Natural killer cell treated with Interleukin-12 subunit alpha and Interleukin-12 subunit beta and Interleukin-15 and Interleukin-18, amount 100 ng/mL, for 72 hours (primary cell): ENCODE results near the gene EPHB3. TPM values are rescaled to one million over a fixed set of nuclear protein-coding genes. Genes with fewer than 3 reads are reported as not detected.

Experiments
- ATAC-seq, 2 donors: fragments of 150-1000 bp; cut with Tn5 transposase in 1 of 2; sonication (Bioruptor Pico), chemical (Tn5 transposase) in 1 of 2; 2 replicates each; pipeline ENCODE4 v1.10.0; 2021
- DNase-seq: peaks from one replicate; pipeline ENCODE4 v3.0.0; 2022; ENCODE audit warnings: low spot score
- H3K27ac Mint-ChIP-seq, 2 donors: 1 replicate in 1 of 2; 2 replicates in 1 of 2; pipeline ENCODE4 v1.8.0; 2022; ENCODE audit warnings: mixed read lengths in 2 of 2, mild to moderate bottlenecking in 1 of 2, moderate library complexity in 1 of 2
- H3K27me3 Mint-ChIP-seq, 2 donors: 1 replicate in 1 of 2; 2 replicates in 1 of 2; pipeline ENCODE4 v1.8.0; 2022; ENCODE audit warnings: mixed read lengths in 2 of 2
- H3K36me3 Mint-ChIP-seq: one replicate; pipeline ENCODE4 v1.8.0; 2022; ENCODE audit warnings: mixed read lengths
- H3K4me1 Mint-ChIP-seq, 2 donors: 1 replicate in 1 of 2; 2 replicates in 1 of 2; pipeline ENCODE4 v1.8.0; 2022; ENCODE audit warnings: low read depth in 2 of 2, mixed read lengths in 2 of 2, mild to moderate bottlenecking in 1 of 2
- H3K4me3 Mint-ChIP-seq: one replicate; pipeline ENCODE4 v1.8.0; 2022; ENCODE audit warnings: mixed read lengths
- H3K9me3 Mint-ChIP-seq: 2 replicates; pipeline ENCODE4 v1.8.0; 2022; ENCODE audit warnings: mixed read lengths
- total RNA-seq, 2 donors: library from RNA; stranded (reverse); gene quantifications; one replicate each; pipeline ENCODE4 v1.2.3, GENCODE V29; 2022

The EPHB3 gene
- total RNA-seq, 2 donors from 2014 or later = not detected

DNA sequence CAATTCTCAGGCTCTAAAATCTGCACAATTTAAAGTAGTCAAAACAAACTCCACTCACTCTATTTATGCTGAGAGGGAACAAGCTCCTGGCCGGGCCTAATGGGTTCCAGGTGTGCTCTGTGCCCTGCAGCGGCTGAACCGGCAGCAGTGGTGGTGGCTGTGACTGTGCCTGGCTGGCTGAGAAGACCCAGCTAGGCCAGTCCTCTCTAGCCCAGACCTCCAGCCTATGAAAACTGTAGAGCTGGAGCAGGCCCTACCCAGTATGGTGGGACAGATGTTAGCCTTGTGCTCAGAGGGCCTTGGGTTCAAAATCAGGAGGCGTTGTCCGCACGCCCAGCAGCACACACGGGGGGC is 37.0 kb downstream of the EPHB3 start:
- peak in 1 of 2 donors; percentile 46 for ATAC-seq
- H3K27ac Mint-ChIP-seq = no peak overlapping the region
- H3K4me1 Mint-ChIP-seq = peaks cover 8 to 11% of the 10 kb centered on the region in 2 donors
- no peaks in the 10 kb centered on the region for H3K36me3 Mint-ChIP-seq
- peaks cover 25 to 30% of the 10 kb centered on the region in 2 donors for H3K27me3 Mint-ChIP-seq
- DNase-seq = no peak
- H3K9me3 Mint-ChIP-seq = no peaks in the 10 kb centered on the region
- H3K4me3 Mint-ChIP-seq = no peak overlapping the region

DNA sequence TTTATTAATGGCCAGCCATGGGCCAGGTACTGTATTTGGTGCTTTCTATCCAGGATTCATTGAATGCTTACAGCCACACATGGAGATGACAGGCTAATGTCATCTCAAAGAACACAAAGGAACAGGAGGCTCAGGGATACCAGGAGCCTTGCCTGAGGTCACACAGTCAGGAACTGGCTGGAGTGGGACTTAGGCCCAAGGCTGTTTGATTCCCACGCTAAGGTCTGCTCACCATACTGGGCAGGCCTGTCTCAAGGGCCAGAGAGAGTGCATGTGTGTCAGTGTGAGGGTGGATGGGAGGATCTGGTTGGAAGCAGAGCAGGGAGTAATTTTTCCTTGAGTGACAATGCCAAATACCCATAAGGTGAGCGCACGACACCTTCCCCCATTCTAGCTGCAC is 37.6 kb downstream of the EPHB3 start:
- Mint-ChIP-seq H3K27ac (no peak overlapping the region), H3K27me3 (peaks cover 28 to 33% of the 10 kb centered on the region in 2 donors), H3K4me1 (peaks cover 8 to 15% of the 10 kb centered on the region in 2 donors), H3K36me3 (no peaks in the 10 kb centered on the region), H3K4me3 (no peak overlapping the region), H3K9me3 (no peaks in the 10 kb centered on the region)
- DNase-seq (no peak), ATAC-seq (no peak)

DNA sequence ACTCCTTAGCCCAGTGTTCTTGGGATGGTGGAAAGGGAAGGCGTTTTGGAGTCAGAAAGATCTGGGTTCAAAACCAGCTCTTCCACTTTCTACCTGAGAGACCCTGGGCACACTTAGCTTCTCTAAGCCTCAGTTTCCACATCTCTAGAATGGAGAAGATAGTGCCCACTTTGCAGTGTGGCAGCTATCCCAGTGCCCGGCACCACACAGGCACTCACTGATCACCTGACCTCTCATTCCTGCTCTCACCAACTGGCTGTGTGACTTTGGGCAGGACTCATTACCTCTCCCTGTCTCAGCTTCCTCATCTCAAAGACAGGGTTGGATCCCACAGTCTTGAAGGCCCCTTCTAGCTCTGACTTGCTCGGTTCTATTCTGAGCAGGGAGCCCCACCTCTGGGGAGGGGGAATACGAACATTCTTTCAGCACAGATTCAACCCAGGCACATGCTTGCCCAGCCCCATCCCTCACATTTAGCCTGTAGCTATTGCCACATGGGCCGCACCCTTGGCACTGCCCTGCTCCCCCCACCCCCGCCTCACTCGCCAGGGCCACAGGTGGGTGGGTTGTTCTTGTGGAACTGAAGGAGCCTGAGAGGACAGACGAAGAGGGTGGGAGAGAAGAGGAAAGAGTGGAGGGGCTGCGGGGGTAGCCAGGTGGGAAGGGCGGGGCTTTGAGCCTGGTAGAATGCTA is 39.2 kb downstream of the EPHB3 start:
- DNase-seq (peak; percentile 22), ATAC-seq (no peak)
- Mint-ChIP-seq H3K27ac (no peak overlapping the region), H3K36me3 (no peaks in the 10 kb centered on the region), H3K4me1 (peaks cover 8 to 23% of the 10 kb centered on the region in 2 donors), H3K27me3 (peaks cover 38 to 48% of the 10 kb centered on the region in 2 donors), H3K4me3 (no peak overlapping the region), H3K9me3 (no peaks in the 10 kb centered on the region)

DNA sequence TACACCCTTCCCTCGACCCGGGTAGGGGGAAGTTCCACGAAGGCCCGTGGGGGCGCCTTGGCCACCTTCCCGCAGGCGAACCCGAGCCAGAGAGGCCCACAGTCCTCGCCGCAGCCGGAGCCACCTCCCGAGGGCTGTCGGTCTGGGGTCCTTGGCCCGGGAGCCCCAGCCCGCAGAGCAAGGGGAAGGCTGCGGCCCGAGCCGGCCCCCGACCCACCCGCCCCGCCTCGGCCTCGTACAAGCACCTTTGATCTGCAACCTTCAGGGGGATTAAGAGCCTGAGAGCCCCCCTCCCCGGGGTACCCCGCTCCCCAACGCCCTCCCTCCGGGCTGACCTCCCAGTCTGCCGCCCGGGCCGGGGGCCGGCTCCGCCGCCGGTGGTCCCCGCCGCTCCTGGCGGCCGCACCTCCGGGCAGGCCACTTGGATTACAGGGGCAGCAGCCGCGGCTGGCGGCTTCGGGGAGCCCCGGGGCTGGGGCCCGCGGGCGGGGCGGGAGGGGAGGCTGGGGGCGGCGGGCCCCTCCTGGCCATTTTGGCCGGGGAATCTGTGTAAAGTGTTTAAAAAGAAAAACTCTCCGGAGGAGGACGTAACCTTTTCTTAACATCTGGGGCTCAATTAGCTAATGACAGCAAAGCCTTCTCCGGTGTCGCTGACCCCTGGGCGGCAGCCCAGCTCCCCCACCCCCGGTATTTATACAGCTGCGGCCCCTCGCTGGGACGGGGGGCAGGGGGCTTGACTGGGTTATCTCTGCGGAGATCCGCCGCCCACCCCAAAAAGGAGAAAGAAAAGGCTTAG is 40.2 kb downstream of the EPHB3 start:
- H3K36me3 Mint-ChIP-seq = no peaks in the 10 kb centered on the region
- no peak for ATAC-seq
- H3K4me3 Mint-ChIP-seq = no peak overlapping the region
- H3K4me1 Mint-ChIP-seq = peaks cover 11 to 26% of the 10 kb centered on the region in 2 donors
- H3K27ac Mint-ChIP-seq = no peak overlapping the region
- DNase-seq = peak; percentile 57
- H3K27me3 Mint-ChIP-seq = peaks cover 41 to 56% of the 10 kb centered on the region in 2 donors
- no peaks in the 10 kb centered on the region for H3K9me3 Mint-ChIP-seq

DNA sequence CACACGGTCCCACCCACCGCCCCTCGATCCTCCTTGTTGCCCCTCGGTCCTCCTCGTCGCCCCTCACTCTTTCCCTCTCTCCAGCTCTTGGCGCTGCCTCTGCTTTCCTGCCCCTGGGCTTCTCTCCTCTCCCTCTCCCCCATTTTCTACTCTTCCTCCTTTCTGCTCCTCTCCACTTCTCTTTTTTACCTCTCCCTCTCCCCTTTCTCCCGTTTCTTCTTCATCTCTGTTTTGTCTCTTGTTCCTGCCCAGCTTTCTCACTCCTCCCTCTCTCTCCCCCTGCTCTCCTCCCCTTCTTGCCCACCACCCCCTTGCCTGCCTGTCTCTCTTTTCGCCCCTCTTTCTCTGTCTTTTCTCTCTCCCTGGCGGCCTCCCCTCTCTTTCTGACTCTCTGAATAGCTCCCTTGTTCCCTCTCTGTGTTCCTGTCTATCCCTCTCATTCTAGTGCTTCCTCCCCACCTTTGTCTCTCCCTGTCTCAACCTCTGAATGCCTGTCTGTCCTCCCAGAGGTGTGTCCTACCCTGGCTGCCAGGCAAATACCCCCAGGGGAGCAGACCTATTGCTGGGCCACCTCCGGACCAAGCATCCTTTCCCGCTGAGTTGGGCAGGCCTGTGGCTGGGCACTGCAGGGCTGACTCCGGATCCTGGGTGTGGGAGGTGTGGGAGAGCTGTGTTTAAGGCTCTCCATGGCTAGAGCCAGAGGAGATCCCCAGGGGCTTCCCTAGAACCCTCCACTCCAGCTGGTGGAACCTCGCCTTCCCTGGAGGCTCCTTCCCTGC is 41.0 kb downstream of the EPHB3 start:
- H3K9me3 Mint-ChIP-seq = no peaks in the 10 kb centered on the region
- DNase-seq (peak; percentile 51), ATAC-seq (no peak)
- H3K27ac Mint-ChIP-seq = no peak overlapping the region
- peak overlapping the region; percentile 40 for H3K4me3 Mint-ChIP-seq
- H3K27me3 Mint-ChIP-seq = peaks cover 45 to 59% of the 10 kb centered on the region in 2 donors
- H3K36me3 Mint-ChIP-seq = no peaks in the 10 kb centered on the region
- peaks cover 16 to 32% of the 10 kb centered on the region in 2 donors for H3K4me1 Mint-ChIP-seq

DNA sequence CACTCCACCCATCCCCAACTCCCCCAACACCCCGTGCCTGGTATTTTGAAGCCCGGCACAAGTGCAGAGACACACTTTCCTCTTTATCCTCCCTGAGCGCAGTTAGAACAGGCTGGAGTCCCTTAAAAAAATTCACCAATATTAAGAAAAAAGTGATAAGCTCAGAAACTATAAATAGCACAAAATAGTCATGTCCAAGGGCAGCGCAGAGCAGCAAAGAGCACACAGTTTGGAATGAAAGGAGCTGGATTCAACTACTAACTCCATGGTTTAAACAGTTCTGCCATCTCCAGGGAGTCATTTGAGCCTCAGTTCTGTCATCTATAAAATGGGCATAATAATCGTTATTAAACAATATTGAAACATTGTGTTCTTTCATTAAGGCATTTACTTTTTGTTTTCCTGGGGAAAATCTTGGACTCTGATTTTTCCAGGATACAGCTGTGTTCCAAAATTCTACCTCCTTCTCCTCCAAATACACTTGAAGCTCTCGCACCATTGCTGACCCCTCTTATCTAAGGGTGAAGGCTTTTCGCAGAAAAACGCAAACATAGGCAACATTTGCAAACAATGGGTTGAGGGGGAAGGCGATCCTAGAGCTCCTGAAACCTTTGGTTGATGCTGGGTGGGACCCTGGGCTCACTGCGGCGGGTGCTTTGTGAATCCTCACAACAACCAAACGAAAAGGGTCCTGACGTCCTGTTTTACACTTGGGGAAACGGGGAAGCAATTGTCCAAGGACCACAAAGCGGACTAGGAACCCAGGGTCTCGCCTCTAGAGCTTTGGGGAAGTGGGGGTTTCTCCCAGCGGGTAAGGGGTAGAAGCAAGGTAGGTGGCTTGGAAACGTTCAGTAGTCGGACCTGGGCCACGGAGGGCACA is 41.8 kb downstream of the EPHB3 start:
- no peak overlapping the region for H3K27ac Mint-ChIP-seq
- H3K36me3 Mint-ChIP-seq = no peaks in the 10 kb centered on the region
- DNase-seq (peak; percentile 55), ATAC-seq (no peak)
- H3K9me3 Mint-ChIP-seq = no peaks in the 10 kb centered on the region
- H3K4me3 Mint-ChIP-seq = peak overlapping the region; percentile 39
- H3K4me1 Mint-ChIP-seq = peaks cover 23 to 41% of the 10 kb centered on the region in 2 donors
- peaks cover 45 to 59% of the 10 kb centered on the region in 2 donors for H3K27me3 Mint-ChIP-seq

DNA sequence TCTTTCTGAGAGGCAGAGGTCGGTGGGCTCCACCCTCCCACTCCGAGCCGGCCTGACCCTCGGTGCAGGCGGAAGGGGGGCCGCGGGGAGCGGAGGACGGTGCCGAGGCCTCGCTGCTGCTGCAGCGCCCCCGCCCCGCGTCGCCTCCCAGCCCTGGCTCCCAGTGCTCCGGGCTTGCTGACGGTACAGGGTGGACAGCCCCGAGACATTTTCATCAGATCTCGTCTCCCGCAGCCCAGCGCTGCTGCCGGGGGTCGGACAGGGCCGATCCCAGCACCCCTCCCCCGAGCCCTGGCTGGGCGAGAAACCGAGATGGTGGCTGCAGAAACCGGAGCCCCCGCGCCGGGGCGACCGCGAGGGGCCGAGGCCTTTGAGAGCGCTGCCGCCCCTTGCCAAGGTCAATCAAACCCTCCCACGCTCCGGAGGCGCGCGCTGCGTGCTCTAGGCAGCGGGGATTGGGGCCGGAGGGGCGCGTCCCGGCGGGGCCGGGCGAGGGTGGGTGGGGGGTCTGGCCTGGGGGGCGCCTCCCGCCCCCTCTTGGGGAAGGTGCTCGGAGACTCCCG is 42.5 kb downstream of the EPHB3 start:
- Mint-ChIP-seq H3K27ac (no peak overlapping the region), H3K9me3 (no peaks in the 10 kb centered on the region), H3K4me1 (peaks cover 30 to 47% of the 10 kb centered on the region in 2 donors), H3K36me3 (no peaks in the 10 kb centered on the region), H3K27me3 (peaks cover 45 to 59% of the 10 kb centered on the region in 2 donors), H3K4me3 (peak overlapping the region; percentile 39)
- DNase-seq = peak; percentile 50
- no peak for ATAC-seq

DNA sequence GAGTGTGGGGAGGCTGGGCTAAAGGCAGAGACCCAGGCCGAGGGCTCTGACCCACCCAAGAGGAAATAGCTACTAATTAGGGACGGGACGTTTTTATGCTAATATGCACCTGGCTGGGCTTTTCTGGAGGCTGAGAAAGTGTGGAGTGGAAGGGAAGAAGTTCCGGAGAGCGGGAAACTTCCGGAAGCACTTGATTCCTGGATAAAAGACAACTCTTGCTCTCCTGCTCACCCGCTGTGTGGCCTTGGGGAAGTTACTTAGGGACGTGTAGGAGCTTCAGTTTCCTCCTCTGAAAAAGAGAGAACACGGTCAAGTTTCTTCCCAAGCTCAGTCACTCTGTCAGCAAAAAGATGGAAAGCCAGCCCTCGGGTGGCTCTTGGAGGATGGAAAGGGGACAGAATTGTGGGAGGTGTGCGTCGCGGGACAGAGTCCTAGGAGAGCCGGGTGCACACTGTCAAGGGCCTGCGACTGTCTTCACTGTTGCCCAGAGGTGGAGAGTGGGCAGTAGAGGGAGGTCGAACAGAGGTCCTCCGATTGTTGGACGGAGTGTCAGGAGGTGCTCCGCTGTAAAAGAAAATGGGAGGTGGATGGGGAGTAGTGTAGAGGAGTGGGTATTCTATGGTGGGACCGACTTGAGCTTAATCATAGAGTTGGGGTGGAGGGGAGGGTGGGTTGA is 43.2 kb downstream of the EPHB3 start:
- DNase-seq (peak; percentile 47), ATAC-seq (no peak)
- no peak overlapping the region for H3K4me3 Mint-ChIP-seq
- peaks cover 36 to 50% of the 10 kb centered on the region in 2 donors for H3K4me1 Mint-ChIP-seq
- H3K9me3 Mint-ChIP-seq = no peaks in the 10 kb centered on the region
- H3K27me3 Mint-ChIP-seq = peaks cover 45 to 57% of the 10 kb centered on the region in 2 donors
- no peaks in the 10 kb centered on the region for H3K36me3 Mint-ChIP-seq
- H3K27ac Mint-ChIP-seq = no peak overlapping the region

DNA sequence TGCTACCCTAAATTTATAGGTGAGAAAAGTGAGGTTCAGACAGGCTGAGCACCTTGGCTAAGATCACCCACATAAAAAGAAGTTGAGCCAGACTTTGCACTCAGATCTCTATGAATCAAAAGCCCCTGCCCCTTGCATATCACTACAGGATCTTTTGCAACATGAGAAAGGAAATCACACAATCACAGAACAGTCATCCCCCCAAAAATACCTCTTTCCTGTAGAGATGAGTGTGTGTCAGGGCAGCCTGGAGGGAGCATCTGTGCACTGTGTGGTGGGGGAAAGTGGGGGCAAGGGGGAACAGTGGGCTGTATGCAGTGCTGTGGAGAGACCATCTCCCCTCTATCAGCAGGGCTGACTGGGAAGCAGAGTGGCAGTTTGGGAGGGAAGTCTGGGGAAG is 46.6 kb downstream of the EPHB3 start:
- ATAC-seq = peak; percentile 90 to 91
- Mint-ChIP-seq H3K4me1 (peaks cover 37 to 49% of the 10 kb centered on the region in 2 donors), H3K4me3 (peak overlapping the region; percentile 59), H3K27me3 (peaks cover 31 to 40% of the 10 kb centered on the region in 2 donors), H3K27ac (peak overlapping the region in 1 of 2 donors; percentile 31), H3K9me3 (no peaks in the 10 kb centered on the region), H3K36me3 (no peaks in the 10 kb centered on the region)
- DNase-seq = peak; percentile 60

DNA sequence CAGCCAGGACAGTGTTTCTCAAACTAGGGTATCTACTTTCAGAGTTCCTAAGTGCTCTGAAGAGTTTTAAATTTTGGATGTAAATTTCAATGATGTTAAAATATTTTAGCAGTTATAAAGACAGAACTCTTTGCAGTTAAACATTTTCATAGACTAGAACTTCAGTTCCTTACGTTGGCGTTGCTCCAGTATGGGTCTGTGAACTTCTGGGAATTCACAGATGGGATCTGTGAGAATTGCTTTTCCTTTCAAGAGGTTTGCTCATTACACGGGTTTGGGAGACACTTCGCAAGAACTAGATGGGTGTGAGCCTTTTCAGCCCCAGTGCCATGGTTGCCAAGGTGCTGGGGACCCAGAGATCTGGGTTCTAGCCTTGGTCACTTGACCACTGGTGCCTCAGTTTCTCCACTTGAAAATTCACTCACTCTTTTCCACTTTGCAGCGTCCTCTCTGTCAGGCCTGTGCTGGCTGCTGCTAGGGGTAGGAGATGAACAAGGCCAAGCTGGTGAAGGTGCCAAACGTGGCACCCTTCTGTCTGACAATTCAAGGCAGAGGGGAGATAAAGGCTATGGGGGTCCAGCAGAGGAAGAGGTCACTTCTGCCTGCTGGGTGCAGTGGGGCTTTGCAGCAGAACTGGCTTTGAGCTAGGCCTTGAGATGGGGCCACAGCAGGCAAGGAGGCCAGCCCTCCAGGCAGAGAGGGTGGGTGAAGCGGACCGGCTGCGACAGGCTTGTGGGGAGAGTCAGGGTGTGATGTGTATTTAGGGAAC is 48.1 kb downstream of the EPHB3 start:
- H3K27me3 Mint-ChIP-seq = peaks cover 27 to 33% of the 10 kb centered on the region in 2 donors

DNA sequence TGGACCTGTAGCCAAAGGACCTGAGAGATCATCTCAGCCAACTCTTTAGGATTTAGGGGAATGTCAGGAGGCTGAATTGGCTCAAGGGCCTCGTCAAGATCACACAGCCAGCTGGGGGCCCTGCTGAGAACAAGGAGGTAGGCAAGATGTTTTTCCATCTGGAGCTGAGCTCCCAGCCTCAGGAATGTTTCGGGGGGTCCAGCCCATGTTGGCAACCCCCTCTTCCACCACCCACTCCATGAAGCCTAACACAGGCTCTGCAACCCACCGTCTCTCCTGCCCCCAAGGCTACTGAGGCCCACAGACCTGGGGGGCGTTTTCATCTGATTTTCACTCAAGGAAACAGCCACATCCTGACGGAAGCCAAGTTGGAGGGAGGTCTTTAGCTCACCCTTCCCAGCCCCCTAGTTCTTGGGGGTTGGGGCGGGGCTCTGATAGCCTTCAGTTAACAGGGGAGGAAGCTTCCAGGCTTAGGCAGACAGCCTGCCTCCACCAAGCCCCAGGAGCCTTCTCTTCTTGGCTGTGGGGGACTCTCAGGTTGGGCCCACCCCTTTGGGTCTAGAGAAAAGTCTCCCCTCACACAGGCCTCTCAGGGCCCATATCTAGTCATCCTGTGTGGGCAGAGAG is 48.8 kb downstream of the EPHB3 start:
- H3K27ac Mint-ChIP-seq = peak overlapping the region in 1 of 2 donors; percentile 44
- no peaks in the 10 kb centered on the region for H3K36me3 Mint-ChIP-seq
- ATAC-seq = no peak
- H3K9me3 Mint-ChIP-seq = no peaks in the 10 kb centered on the region
- peaks cover 23 to 33% of the 10 kb centered on the region in 2 donors for H3K27me3 Mint-ChIP-seq
- H3K4me1 Mint-ChIP-seq = peaks cover 36 to 37% of the 10 kb centered on the region in 2 donors
- H3K4me3 Mint-ChIP-seq = no peak overlapping the region
- DNase-seq = peak; percentile 41

More for the DNA sequence above, 48.1 kb downstream of the EPHB3 start:
- Mint-ChIP-seq H3K4me1 (peaks cover 37 to 43% of the 10 kb centered on the region in 2 donors), H3K27ac (peak overlapping the region in 1 of 2 donors; percentile 44), H3K36me3 (no peaks in the 10 kb centered on the region), H3K9me3 (no peaks in the 10 kb centered on the region), H3K4me3 (no peak overlapping the region)
- DNase-seq (peak; percentile 16), ATAC-seq (no peak)
